Activated B cell treated with CpG ODN at 0.5 μM for 24 hours (primary cell): ENCODE results near the gene FAM227A. TPM values are rescaled to one million over a fixed set of nuclear protein-coding genes. Genes with fewer than 3 reads are reported as not detected.
"Not testable (repeated sequence)": the region's sequence is repeated elsewhere in the genome, so short reads cannot be mapped to it uniquely, and the experiment has no call there.

ENCODE experiments used
- ATAC-seq: fragments of 200-7000 bp; cut with Tn5 transposase; one replicate; pipeline ENCODE4 v1.10.0; 2021; ENCODE audit warnings: low read depth, mild to moderate bottlenecking, moderate library complexity
- CTCF ChIA-PET: fragments of 350-600 bp; sonication (Branson Sonifier 250); formaldehyde crosslinking; loops from one replicate; lab custom pipeline; 2021; ENCODE audit warnings: antibody characterized with exemption; lab: Charles Lee
- POLR2A ChIA-PET: fragments of 350-600 bp; sonication (Branson Sonifier 250); formaldehyde crosslinking; loops from one replicate; lab custom pipeline; 2021; ENCODE audit warnings: antibody characterized with exemption; lab: Charles Lee
- DNase-seq: peaks from one replicate; pipeline ENCODE4 v3.0.0; 2022
- H3K27ac Mint-ChIP-seq: one replicate; pipeline ENCODE4 v1.8.0; 2020; ENCODE audit warnings: mixed read lengths
- H3K27me3 Mint-ChIP-seq: one replicate; pipeline ENCODE4 v1.8.0; 2021; ENCODE audit warnings: mixed read lengths
- H3K36me3 Mint-ChIP-seq: one replicate; pipeline ENCODE4 v1.8.0; 2021; ENCODE audit warnings: low read depth, mixed read lengths
- H3K4me1 Mint-ChIP-seq: one replicate; pipeline ENCODE4 v1.8.0; 2021; ENCODE audit warnings: mixed read lengths
- H3K4me3 Mint-ChIP-seq: one replicate; pipeline ENCODE4 v1.8.0; 2020; ENCODE audit warnings: mild to moderate bottlenecking, mixed read lengths
- H3K9me3 Mint-ChIP-seq: one replicate; pipeline ENCODE4 v1.8.0; 2020; ENCODE audit warnings: mixed read lengths
- CTCF ChIP-seq: fragments of 200-600 bp; IDR thresholded peaks from one replicate; pipeline ENCODE4 v1.8.0; 2022; ENCODE audit warnings: antibody characterized with exemption, mild to moderate bottlenecking
- intact Hi-C: fragments of 100-400 bp; cut with micrococcal nuclease; formaldehyde crosslinking; loops from one replicate; pipeline ENCODE4 v1.15.1; 2024
- total RNA-seq: library from RNA; stranded (reverse); gene quantifications from 2 replicates; pipeline ENCODE4 v1.2.3, GENCODE V29; 2022

The FAM227A gene
- total RNA-seq, 1 donor from 2014 or later, result 0.20 TPM

- H3K4me1 Mint-ChIP-seq, result no peaks in the 10 kb centered on the region
- DNase-seq (no peak), ATAC-seq (no peak)
- no peak overlapping the region for H3K4me3 Mint-ChIP-seq
- no peak for TF ChIP-seq CTCF
- ChIA-PET CTCF (no interaction called here), POLR2A (no interaction called here)
- intact Hi-C loops, result no loop called here
- no peak overlapping the region for H3K27ac Mint-ChIP-seq
- no peaks in the 10 kb centered on the region for H3K27me3 Mint-ChIP-seq
- no peaks in the 10 kb centered on the region for H3K9me3 Mint-ChIP-seq
- H3K36me3 Mint-ChIP-seq, result no peaks in the 10 kb centered on the region
These were observed 6.2 kb downstream of the FAM227A start for GRCh38 chr22:38649841-38650522.

- DNase-seq, result no peak
- H3K9me3 Mint-ChIP-seq, result no peaks in the 10 kb centered on the region
- POLR2A ChIA-PET, result no interaction called here
- no peaks in the 10 kb centered on the region for H3K4me1 Mint-ChIP-seq
- no peak overlapping the region for H3K27ac Mint-ChIP-seq
- H3K36me3 Mint-ChIP-seq, result no peaks in the 10 kb centered on the region
- no peak for TF ChIP-seq CTCF
- ATAC-seq, result no peak
- intact Hi-C loops, result no loop called here
- CTCF ChIA-PET, result no interaction called here
- H3K4me3 Mint-ChIP-seq, result no peak overlapping the region
- H3K27me3 Mint-ChIP-seq, result peaks cover 9% of the 10 kb centered on the region
These were observed 10.8 kb downstream of the FAM227A start for GRCh38 chr22:38645430-38645829.

DNA sequence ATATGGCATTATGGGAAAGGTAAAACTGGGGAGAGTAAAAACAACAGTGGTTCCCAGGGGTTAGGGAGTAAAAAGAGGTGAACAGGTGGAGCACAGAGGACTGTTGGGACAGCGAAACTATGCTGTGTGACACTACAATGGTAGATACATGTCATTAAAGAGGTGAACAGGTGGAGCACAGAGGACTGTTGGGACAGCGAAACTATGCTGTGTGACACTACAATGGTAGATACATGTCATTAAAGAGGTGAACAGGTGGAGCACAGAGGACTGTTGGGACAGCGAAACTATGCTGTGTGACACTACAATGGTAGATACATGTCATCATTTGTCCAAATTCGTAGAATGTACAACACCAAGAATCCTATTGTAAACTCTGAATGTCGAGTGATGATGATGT is 11.9 kb downstream of the FAM227A start:
- CTCF ChIA-PET, intact Hi-C loops, H3K9me3 Mint-ChIP-seq, DNase-seq, H3K36me3 Mint-ChIP-seq, H3K4me3 Mint-ChIP-seq, H3K4me1 Mint-ChIP-seq, H3K27ac Mint-ChIP-seq: not testable (repeated sequence)
- H3K27me3 Mint-ChIP-seq, result peaks cover 12% of the 10 kb centered on the region
- POLR2A ChIA-PET, result interaction anchor here (0.6 kb wide), 1 partner anchor 246 kb away, joined by 4 read pairs; no protein-coding TSS in a partner anchor
- ATAC-seq, result peak; percentile 28

DNA sequence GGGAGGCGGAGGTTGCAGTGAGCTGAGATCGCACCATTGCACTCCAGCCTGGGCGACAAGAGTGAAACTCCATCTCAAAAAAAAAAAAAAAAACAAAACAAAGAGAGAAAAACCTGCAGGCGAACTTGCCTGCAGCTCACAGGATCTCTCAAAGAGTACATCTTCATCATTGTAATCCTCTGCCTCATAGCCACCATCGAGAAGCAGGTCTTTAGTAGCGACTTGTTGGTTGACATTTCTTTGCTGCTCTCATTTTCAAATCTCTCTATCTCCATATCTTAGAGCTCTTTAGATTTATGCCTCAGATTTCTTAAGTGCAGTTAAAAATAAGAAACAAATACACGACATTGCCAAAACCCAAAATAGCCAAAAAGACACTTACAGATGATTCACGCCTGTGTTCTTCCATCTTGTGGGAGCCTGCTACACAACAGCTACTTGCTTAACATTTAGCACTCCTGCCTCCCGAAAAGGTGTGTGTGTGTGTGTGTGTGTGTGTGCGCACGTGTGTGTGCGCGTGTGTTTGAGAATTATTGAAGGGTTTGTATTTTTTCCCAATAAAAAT is 14.6 kb downstream of the FAM227A start:
- peaks cover 12% of the 10 kb centered on the region for H3K27me3 Mint-ChIP-seq
- DNase-seq, result no peak
- no peaks in the 10 kb centered on the region for H3K36me3 Mint-ChIP-seq
- no peak overlapping the region for H3K4me3 Mint-ChIP-seq
- H3K9me3 Mint-ChIP-seq, result no peaks in the 10 kb centered on the region
- intact Hi-C loops, result no loop called here
- no peaks in the 10 kb centered on the region for H3K4me1 Mint-ChIP-seq
- no peak overlapping the region for H3K27ac Mint-ChIP-seq
- POLR2A ChIA-PET, result no interaction called here
- CTCF ChIA-PET, result no interaction called here
- ATAC-seq, result no peak
- TF ChIP-seq CTCF, result no peak

DNA sequence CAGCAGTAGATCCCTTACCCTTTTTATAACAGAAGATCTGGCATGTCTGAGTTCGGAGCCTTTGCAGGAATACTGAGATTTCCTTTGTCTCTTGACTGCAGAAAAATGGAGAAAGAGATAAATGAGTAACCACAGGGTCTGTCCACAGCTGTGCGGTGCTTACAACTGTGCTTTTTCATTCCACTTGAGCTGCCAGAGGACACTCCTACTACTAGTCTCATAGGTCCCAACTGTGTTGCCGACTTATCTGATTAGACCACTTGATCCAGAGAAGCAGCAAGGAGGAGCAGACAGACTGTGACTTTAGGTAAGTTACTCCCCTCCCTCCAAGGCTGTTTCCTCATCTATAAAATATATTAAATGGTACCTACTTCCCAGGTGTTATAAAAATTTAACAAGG is 17.5 kb downstream of the FAM227A start:
- POLR2A ChIA-PET, result no interaction called here
- H3K9me3 Mint-ChIP-seq, result no peaks in the 10 kb centered on the region
- no peak for ATAC-seq
- CTCF ChIA-PET, result no interaction called here
- H3K27ac Mint-ChIP-seq, result no peak overlapping the region
- H3K36me3 Mint-ChIP-seq, result no peaks in the 10 kb centered on the region
- intact Hi-C loops, result no loop called here
- no peak for DNase-seq
- peaks cover 12% of the 10 kb centered on the region for H3K27me3 Mint-ChIP-seq
- H3K4me3 Mint-ChIP-seq, result no peak overlapping the region
- no peak for TF ChIP-seq CTCF
- H3K4me1 Mint-ChIP-seq, result no peaks in the 10 kb centered on the region
